A673 (cell line): ENCODE measurements around the gene GALNTL6. TPM values are rescaled to one million over a fixed set of nuclear protein-coding genes. Genes with fewer than 3 reads are reported as not detected.
A peak's percentile ranks its signal among the peaks of the same experiment; 100 is the strongest.
"Not testable (repeated sequence)": the region's sequence is repeated elsewhere in the genome, so short reads cannot be mapped to it uniquely, and the experiment has no call there.

ENCODE experiments used
- BruUV-seq: library from RNA; stranded (reverse); fragments of 400-500 nt; replicated peaks from 2 replicates; lab custom pipeline; 2021; lab: Mats Ljungman, UMichigan
- CTCF ChIA-PET: fragments of 300-600 bp; sonication (Branson Sonifier 250); formaldehyde crosslinking; loops from one replicate; lab custom pipeline; 2022; ENCODE audit warnings: antibody characterized with exemption; lab: Charles Lee
- POLR2A ChIA-PET: fragments of 300-600 bp; sonication (Branson Sonifier 250); formaldehyde crosslinking; loops from one replicate; lab custom pipeline; 2022; ENCODE audit warnings: antibody characterized with exemption; ENCODE audit not compliant: low non-redundant PET; lab: Charles Lee
- DNase-seq: peaks from one replicate; pipeline ENCODE4 v3.0.0-alpha.2; 2015; ENCODE audit warnings: low spot score
- H3K27ac ChIP-seq: fragments of 200-600 bp; sonication (generic); 2 replicates; pipeline ENCODE4 v1.5.1; 2016; ENCODE audit warnings: mixed run types, low read depth, mild to moderate bottlenecking, mixed read lengths, antibody characterized with exemption, low read length; ENCODE audit not compliant: poor library complexity, severe bottlenecking
- H3K27me3 ChIP-seq: fragments of 200-600 bp; sonication (generic); replicated peaks from 2 replicates; pipeline ENCODE4 v1.6.1; 2017; ENCODE audit warnings: mixed run types, low read depth, mild to moderate bottlenecking, mixed read lengths, antibody characterized with exemption, low read length; ENCODE audit not compliant: insufficient read depth, poor library complexity
- H3K36me3 ChIP-seq: fragments of 200-600 bp; sonication (generic); 2 replicates; pipeline ENCODE4 v1.6.1; 2016; ENCODE audit warnings: mixed run types, mild to moderate bottlenecking, mixed read lengths, antibody characterized with exemption, low read length; ENCODE audit not compliant: insufficient read depth, poor library complexity, severe bottlenecking
- H3K4me1 ChIP-seq: fragments of 200-600 bp; sonication (generic); 2 replicates; pipeline ENCODE4 v1.6.1; 2017; ENCODE audit warnings: mixed run types, mild to moderate bottlenecking, mixed read lengths, antibody characterized with exemption, low read length; ENCODE audit not compliant: insufficient read depth, poor library complexity, severe bottlenecking
- H3K4me3 ChIP-seq: fragments of 200-600 bp; sonication (generic); 2 replicates; pipeline ENCODE4 v1.5.1; 2016; ENCODE audit warnings: low read depth, mixed run types, mild to moderate bottlenecking, mixed read lengths, low read length; ENCODE audit not compliant: poor library complexity, severe bottlenecking
- H3K9me3 ChIP-seq: fragments of 200-600 bp; sonication (generic); 2 replicates; pipeline ENCODE4 v1.6.1; 2016; ENCODE audit warnings: mixed run types, low read depth, mild to moderate bottlenecking, mixed read lengths, antibody characterized with exemption, low read length; ENCODE audit not compliant: poor library complexity, severe bottlenecking
- EZH2 ChIP-seq: fragments of 200-600 bp; sonication (generic); IDR thresholded peaks from 2 replicates; pipeline ENCODE4 v1.6.1; 2017; ENCODE audit warnings: borderline replicate concordance, low read depth, mild to moderate bottlenecking, mixed read lengths, antibody characterized with exemption, low read length; ENCODE audit not compliant: poor library complexity, severe bottlenecking
- intact Hi-C: fragments of 100-400 bp; cut with micrococcal nuclease; formaldehyde crosslinking; loops from one replicate; pipeline ENCODE4 v1.10.0; 2022; ENCODE audit not compliant: unreplicated experiment
- total RNA-seq: library from RNA; stranded (reverse); gene quantifications from 2 replicates; pipeline ENCODE4 v1.2.3, GENCODE V29; 2021
- TF ChIP-seq, protein P1 (sequence below): fragments of 300-800, 200-600 bp; sonication (generic); conservative IDR thresholded peaks from 2 replicates; pipeline ENCODE4 v1.5.1; 2017; ENCODE audit warnings: low read depth, mild to moderate bottlenecking, antibody characterized with exemption, low read length, moderate library complexity, mixed read lengths

The GALNTL6 gene
- total RNA-seq, 1 experiment from 2014 or later: 0.30 TPM

DNA sequence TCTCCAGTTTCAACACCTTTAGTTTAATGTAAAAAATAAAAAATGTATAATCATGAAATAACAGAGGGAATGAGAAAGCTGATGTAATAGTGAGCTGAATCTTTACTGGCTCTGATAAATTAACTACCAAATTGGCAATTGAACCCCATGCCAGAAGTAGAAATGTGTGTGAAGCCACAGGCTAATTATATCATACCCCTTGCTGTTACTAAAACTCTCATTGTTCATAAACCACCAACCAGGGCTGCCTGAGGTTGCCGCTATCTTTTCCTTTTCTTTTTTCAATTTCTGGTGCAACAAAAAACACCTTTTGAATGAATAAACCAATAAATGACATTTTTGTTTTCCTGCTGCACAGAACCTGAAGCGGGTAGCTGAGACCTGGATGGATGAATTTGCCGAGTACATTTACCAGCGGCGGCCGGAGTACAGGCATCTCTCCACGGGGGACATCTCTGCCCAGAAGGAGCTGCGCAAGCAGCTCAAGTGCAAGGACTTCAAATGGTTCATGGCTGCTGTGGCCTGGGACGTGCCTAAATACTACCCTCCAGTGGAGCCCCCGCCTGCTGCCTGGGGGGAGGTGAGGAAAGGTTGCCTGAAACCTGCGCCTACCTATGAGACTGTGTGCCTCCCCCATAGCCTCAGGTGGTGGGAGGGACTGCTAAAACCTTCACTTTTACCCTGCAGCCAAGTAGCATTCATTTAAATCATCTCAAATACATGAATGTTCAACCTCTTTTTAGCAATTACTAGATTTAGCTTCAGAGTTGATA lies 1138.7 kb downstream of the GALNTL6 start:
- no peak for DNase-seq
- ChIA-PET CTCF (no interaction called here), POLR2A (no interaction called here)
- no peak for TF ChIP-seq EZH2
- TF ChIP-seq, protein P1, sequence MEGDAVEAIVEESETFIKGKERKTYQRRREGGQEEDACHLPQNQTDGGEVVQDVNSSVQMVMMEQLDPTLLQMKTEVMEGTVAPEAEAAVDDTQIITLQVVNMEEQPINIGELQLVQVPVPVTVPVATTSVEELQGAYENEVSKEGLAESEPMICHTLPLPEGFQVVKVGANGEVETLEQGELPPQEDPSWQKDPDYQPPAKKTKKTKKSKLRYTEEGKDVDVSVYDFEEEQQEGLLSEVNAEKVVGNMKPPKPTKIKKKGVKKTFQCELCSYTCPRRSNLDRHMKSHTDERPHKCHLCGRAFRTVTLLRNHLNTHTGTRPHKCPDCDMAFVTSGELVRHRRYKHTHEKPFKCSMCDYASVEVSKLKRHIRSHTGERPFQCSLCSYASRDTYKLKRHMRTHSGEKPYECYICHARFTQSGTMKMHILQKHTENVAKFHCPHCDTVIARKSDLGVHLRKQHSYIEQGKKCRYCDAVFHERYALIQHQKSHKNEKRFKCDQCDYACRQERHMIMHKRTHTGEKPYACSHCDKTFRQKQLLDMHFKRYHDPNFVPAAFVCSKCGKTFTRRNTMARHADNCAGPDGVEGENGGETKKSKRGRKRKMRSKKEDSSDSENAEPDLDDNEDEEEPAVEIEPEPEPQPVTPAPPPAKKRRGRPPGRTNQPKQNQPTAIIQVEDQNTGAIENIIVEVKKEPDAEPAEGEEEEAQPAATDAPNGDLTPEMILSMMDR: no peak
- Histone ChIP-seq H3K36me3 (no peaks in the 10 kb centered on the region), H3K4me3 (no peak overlapping the region), H3K27ac (no peak overlapping the region), H3K27me3 (no peaks in the 10 kb centered on the region), H3K4me1 (peaks cover 42% of the 10 kb centered on the region), H3K9me3 (no peaks in the 10 kb centered on the region)
- BruUV-seq: no TSS peak
- intact Hi-C loops: no loop called here

DNA sequence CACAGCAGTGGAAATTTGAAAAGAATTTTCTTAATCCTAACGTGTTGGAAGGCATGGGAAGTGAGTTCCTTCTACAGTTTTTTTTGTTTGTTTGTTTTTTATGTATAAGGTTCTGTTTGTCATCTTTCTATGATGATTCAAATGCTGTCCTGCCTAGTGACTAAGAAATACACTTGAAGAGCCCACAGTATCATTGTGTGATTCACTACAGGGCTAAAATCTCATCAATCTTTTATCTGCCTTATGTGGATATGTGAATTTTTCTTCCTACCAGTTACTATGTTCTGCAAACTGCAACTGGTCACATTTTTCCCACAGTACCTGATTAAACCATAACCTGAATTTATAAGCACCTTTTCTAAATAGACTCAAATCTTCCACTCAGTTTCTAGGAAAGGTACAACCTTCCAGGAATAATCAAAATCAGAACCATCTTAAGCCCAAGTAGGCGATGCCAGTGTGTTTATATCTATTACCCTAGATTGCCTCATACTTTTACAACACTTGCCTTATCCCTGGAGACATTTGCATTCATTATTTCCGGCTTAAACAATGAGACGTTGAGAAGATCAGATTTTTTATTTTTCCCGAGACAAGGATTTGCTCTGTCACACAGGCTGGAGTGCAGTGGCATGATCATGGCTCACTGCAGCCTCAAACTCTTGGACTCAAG lies 1140.8 kb downstream of the GALNTL6 start:
- CTCF ChIA-PET: no interaction called here
- peak overlapping the region; percentile 82 for H3K27ac ChIP-seq
- intact Hi-C loops: no loop called here
- H3K9me3 ChIP-seq: no peaks in the 10 kb centered on the region
- H3K36me3 ChIP-seq: no peaks in the 10 kb centered on the region
- H3K4me3 ChIP-seq: no peak overlapping the region
- POLR2A ChIA-PET: no interaction called here
- H3K27me3 ChIP-seq: no peaks in the 10 kb centered on the region
- DNase-seq: peak; percentile 89
- no TSS peak for BruUV-seq
- TF ChIP-seq, protein P1: no peak
- no peak for TF ChIP-seq EZH2
- H3K4me1 ChIP-seq: peaks cover 42% of the 10 kb centered on the region

DNA sequence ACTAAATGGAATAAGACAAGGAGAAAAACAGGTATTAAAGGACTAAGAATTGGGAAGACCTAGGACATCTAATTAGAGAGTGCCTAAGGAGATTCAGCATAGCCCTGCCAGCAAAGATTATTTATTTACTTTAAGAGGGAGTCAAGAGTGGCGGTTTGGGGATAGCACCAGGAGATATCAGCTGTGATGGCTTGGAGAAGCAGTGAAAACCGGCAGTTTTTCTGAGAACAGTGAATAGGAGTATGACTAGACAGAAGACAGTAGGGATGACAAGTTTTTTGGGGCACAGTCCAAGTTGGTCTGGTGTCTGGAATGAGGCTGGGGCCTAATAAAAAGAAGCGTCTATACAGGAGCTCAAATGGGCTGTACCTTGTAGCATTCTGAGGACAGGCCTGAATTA lies 1143.1 kb downstream of the GALNTL6 start:
- H3K4me1 ChIP-seq: peaks cover 39% of the 10 kb centered on the region
- CTCF ChIA-PET, H3K27ac ChIP-seq, BruUV-seq, H3K4me3 ChIP-seq, intact Hi-C loops, H3K36me3 ChIP-seq, POLR2A ChIA-PET, H3K9me3 ChIP-seq, DNase-seq, H3K27me3 ChIP-seq: not testable (repeated sequence)
